ENCODE data around the gene MORC1.

DNA sequence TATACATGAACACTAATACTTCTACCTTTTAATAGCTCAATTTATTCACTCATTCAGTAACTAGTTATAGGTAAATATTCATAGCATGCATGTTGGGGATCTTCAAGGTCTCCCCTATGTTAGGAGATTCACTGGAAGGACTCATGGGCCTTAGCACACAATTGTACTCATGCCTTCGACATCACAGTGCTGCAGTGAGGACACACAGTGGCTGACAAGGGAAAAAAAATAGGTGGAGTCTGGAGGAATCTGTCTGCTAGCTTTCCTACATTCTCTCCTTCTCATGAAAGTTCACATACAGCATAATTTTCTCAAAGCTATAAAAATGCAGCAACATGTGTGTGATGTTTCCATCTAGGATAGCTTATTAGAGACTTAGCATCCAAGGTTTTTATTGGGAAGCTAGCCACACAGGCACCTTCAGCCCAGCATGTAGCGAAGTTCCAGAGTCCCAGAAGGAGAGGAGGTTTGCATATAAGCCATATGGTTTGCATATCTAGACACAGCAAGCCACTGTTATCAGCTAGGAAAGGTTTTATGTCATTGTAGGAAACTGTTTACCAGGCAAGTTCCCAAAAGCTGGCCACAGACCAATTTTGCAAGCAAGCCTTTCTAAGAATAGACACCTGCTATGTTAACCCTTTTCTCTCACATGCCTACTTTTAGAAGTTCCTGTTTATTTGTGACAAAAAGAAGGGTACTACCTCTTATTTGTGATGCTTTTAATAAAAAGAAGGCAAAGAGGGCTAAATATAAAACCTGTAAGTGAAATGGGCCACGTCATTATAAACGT lies 46.4 kb downstream of the MORC1 start:
- TF ChIP-seq, protein P1, sequence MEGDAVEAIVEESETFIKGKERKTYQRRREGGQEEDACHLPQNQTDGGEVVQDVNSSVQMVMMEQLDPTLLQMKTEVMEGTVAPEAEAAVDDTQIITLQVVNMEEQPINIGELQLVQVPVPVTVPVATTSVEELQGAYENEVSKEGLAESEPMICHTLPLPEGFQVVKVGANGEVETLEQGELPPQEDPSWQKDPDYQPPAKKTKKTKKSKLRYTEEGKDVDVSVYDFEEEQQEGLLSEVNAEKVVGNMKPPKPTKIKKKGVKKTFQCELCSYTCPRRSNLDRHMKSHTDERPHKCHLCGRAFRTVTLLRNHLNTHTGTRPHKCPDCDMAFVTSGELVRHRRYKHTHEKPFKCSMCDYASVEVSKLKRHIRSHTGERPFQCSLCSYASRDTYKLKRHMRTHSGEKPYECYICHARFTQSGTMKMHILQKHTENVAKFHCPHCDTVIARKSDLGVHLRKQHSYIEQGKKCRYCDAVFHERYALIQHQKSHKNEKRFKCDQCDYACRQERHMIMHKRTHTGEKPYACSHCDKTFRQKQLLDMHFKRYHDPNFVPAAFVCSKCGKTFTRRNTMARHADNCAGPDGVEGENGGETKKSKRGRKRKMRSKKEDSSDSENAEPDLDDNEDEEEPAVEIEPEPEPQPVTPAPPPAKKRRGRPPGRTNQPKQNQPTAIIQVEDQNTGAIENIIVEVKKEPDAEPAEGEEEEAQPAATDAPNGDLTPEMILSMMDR (IDR thresholded peaks at IDR 0.05; ENCODE audit: low read length), result peak; percentile 37
- TF ChIP-seq EZH2 (optimal IDR thresholded peaks at IDR 0.05; ENCODE audit: low read depth, low read length), result no peak
